ENCODE data around the gene ZFYVE28.

ZFYVE28 gene

DNA sequence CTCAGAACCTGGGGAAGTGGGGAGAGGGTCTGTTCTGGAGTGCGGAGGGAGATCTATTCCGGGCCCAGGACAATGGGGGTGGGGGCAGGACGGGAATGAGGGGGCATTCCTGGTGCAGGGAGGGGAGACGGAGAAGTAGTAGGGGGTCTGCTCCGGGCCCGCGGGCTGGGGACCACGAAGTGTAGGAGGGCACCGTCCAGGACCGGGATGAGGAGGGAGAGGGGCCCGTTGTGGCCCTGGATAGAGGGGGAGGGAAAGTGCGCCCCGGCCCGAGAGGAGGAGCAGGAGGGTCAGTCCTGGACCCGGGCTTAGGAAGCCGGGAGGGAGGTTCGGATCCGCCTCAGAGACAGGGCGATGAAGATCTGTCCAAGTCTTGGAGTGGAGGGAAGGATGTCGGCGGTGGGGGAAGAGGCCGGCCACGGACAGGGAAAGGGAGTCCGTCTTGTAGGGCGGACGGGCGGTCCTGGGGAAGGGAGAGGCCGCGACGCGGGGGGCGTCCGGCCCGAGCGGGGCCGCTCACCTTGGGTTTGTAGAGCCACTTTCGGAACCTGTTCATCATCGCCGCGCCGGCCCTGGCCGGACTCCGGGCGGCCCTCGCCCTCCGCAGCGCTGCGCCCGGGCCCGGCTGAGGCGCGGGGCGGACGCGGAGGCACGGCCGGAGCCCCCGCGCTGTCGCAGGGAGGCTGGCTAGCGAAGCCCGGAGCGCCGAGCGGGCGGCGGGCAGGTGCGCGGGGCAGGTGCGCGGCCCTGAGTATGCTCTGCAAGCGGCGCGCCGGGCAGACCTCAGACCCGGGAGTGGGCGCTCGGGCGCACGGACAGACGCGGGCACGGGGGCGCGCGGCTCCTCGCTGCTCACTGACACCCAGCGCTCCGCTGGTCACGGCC, at the start of gene ZFYVE28:
ZFYVE28 (minus strand) TSS at position 881 of the 885 bp plus-strand sequence; CDS start at position 559, 322 bp downstream.
- TF ChIP-seq, protein P1, sequence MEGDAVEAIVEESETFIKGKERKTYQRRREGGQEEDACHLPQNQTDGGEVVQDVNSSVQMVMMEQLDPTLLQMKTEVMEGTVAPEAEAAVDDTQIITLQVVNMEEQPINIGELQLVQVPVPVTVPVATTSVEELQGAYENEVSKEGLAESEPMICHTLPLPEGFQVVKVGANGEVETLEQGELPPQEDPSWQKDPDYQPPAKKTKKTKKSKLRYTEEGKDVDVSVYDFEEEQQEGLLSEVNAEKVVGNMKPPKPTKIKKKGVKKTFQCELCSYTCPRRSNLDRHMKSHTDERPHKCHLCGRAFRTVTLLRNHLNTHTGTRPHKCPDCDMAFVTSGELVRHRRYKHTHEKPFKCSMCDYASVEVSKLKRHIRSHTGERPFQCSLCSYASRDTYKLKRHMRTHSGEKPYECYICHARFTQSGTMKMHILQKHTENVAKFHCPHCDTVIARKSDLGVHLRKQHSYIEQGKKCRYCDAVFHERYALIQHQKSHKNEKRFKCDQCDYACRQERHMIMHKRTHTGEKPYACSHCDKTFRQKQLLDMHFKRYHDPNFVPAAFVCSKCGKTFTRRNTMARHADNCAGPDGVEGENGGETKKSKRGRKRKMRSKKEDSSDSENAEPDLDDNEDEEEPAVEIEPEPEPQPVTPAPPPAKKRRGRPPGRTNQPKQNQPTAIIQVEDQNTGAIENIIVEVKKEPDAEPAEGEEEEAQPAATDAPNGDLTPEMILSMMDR (IDR thresholded peaks at IDR 0.05), result no peak

DNA sequence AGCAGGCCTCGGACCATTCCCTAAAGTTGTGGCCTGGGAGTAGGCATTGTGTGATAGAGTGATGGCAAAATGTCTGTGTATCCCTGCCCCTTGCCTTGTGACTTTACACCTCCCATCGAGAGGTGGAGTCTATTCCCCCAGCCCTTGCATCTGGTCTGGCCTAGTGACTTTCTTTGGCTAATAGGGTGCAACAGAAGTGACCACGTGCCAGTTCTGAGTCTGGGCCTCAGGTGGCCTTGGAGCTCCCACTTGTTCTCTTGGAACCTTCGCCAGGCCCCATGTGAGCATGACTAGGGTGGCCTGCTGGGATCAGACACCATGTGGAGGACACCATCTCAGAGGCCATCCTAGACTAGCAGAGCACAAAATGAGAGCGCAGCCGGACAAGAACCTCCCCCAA, 46.6 kb upstream of the ZFYVE28 start:
- TF ChIP-seq, protein P1 (IDR thresholded peaks at IDR 0.05), result no peak

DNA sequence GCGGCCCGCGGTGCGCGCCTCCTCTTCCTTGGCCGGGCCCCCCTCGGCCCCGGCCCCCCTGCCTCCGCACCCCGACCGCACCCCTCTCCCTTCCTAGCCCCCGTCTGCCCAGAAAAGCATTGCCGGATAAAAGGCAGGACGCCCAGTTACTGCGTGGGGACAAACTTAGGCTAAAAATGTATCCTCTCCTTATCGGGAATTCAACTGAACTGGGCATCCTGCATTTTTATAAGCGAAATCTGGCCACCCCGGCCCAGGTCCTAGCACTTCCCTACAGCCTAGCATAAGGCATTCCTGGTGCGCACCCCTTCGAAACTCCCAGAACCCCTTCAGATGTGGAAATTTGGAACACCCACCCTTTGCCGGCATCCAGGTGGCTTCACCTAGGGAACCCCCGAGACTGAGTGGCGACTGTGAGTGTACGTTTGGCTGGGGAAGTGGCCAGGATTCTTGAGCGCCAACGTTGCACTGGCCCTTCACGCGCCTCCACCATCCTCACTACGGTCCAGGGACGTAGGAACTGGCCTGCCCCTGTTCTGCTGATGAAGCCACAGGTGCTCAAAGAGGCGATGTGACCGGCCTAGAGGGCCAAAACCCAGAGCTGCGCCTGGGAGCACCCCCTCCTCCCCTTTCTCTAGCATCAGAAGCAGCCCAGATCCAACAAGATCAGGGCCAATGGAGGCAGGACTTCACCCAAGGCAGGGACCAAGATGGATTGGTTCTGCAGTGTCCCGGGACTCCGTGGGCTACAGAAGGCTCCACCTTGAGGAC, 44.7 kb upstream of the ZFYVE28 start:
- TF ChIP-seq, protein P1 (IDR thresholded peaks at IDR 0.05), result peak; percentile 30

DNA sequence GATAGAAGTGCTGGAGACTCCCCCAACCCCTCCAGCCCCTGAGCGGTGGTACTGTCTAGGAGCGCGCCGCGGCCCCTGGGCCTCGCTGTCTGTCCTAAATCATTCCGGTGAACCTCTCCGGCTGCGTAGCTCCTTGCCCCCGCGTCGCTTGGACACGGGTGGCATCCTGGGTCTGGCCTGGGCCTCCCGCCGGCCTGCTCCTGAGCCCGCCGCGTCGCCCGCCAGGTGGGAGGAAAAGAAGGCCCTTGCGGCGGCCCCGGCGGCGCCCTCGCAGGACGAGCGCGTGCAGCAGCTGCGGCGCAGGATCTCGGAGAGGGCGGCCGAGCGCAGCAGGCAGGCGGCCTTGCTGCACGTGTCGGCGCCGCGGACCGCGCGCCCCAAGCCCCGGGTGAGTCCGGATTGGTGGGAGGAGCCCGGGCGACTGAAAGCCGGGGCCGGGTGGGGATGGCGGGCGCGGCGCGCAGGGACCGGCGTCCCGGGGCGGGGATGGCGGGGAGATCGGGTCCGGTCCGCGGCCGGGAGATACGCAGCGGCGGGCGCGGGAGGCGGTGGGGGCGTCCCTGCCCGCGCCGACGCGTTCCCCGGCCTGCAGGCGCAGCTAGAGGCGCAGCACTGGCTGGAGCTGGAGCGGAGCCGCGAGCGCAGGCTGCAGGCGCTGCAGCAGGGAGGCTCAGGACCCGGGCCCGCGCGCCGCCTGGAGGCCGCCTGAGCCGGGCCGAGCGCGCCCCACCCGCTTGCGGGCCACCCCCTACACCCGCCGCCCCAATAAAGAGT, 44.0 kb upstream of the ZFYVE28 start:
- TF ChIP-seq, protein P1 (IDR thresholded peaks at IDR 0.05), result peak; percentile 68

DNA sequence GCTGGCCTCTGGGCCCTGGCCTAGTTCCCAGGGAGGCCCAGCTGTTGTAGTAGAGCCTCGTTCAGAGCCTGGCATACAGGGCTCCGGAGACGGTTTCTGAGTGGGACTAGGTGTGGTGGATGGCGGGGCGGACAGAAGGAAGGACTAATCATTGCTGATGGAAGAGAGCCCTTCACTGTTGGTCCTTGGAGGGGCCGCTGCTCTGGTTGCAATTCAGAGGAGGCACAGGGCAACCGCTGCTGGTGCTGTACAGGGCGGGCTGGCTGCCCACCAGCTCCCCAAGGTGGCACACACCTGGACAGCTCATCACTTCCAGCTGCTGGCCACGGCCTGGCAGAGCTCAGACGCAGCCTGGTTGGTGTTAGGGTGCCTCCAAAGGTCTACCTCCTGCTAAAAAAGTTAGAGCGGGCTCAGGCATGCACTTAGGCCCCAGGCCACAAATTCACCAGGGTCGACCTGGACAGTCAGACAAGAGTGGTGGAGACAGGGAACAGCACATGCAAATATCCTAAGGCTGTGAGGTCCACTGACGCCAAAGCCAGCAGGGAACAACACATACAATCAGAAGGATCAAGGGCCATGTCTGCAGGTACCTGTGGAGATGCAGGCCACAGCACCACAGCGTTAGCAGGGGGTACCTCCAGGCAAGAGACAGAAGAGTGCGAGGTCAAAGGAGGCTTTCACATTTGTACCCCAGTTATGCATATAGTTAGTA, 43.0 kb upstream of the ZFYVE28 start:
- TF ChIP-seq, protein P1 (IDR thresholded peaks at IDR 0.05), result no peak

DNA sequence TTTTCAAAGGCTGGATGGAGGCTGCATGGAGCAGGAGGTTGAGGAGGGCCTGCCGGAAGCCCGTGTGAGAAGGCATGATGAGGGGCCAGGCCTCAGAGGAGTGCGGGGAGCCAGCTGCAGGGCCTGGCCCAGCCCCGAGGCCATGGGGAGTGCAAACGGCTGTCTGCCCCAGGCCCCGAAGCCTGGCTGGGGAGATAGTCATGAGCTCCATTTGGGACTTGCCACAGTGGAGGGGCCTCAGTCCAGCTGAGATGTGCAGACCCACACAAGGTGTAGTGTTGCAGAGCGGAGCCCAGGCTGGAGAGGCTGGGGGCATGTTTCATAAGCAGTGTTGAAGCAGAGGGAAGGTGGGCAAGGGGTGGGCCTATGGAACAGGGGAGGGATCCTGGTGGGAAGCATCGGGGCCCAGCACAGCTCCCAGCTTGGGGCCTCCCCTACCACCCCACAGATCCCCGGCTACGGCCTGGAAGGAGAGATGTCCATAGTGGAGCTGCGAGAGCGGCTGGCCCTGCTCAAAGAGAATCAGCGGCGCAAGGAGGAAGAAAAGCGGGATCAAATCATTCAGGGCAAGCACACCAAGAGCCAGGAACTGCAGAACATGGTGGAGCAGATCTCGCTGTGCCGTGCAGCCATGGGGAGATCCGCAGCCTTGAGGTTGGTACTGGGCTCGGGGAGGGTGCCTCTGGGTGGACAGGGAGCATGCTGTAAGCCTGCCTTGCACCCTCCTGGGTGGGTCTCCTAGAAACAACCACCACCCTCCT, 41.3 kb upstream of the ZFYVE28 start:
- TF ChIP-seq, protein P1 (IDR thresholded peaks at IDR 0.05), result no peak

Data from LNCAP (cell line).